ENCODE data around the gene NAA16.

NAA16 gene

GRCh38 chr13:41304551-41304950, 6.5 kb upstream of the NAA16 start:
- no peak for DNase-seq (ENCODE audit: low read depth in 2 of 2)

- DNase-seq (ENCODE audit: low read depth in 2 of 2): no peak
Observed at GRCh38 chr13:41306271-41307145, 4.6 kb upstream of the NAA16 start.

GRCh38 chr13:41307884-41308640, 3.0 kb upstream of the NAA16 start:
- DNase-seq (ENCODE audit: low read depth in 2 of 2): no peak

GRCh38 chr13:41311406-41312175, 524 bp downstream of the NAA16 start:
- DNase-seq (ENCODE audit: low read depth in 2 of 2): no peak

GRCh38 chr13:41312176-41312500, 1.1 kb downstream of the NAA16 start:
- no peak for DNase-seq (ENCODE audit: low read depth in 2 of 2)

- DNase-seq (ENCODE audit: low read depth in 2 of 2): no peak
Observed at GRCh38 chr13:41313117-41313516, 2.0 kb downstream of the NAA16 start.

- DNase-seq (ENCODE audit: low read depth in 2 of 2): no peak
Observed at GRCh38 chr13:41313659-41314197, 2.7 kb downstream of the NAA16 start.

- no peak for DNase-seq (ENCODE audit: low read depth in 2 of 2)
Observed at GRCh38 chr13:41315443-41316047, 4.5 kb downstream of the NAA16 start.

GRCh38 chr13:41317243-41317642, 6.2 kb downstream of the NAA16 start:
- DNase-seq (ENCODE audit: low read depth in 2 of 2): no peak

GRCh38 chr13:41325752-41326151, 14.7 kb downstream of the NAA16 start:
- no peak for DNase-seq (ENCODE audit: low read depth in 2 of 2)

- no peak for DNase-seq (ENCODE audit: low read depth in 2 of 2)
Observed at GRCh38 chr13:41326661-41327060, 15.6 kb downstream of the NAA16 start.

- no peak for DNase-seq (ENCODE audit: low read depth in 2 of 2)
Observed at GRCh38 chr13:41327994-41328790, 17.1 kb downstream of the NAA16 start.

- DNase-seq (ENCODE audit: low read depth in 2 of 2): no peak
Observed at GRCh38 chr13:41332829-41333228, 21.8 kb downstream of the NAA16 start.

GRCh38 chr13:41334810-41335209, 23.7 kb downstream of the NAA16 start:
- no peak for DNase-seq (ENCODE audit: low read depth in 2 of 2)

- DNase-seq (ENCODE audit: low read depth in 2 of 2): no peak
Observed at GRCh38 chr13:41344358-41344757, 33.3 kb downstream of the NAA16 start.

- no peak for DNase-seq (ENCODE audit: low read depth in 2 of 2)
Observed at GRCh38 chr13:41345165-41345913, 34.3 kb downstream of the NAA16 start.

GRCh38 chr13:41345914-41346589, 35.0 kb downstream of the NAA16 start:
- no peak for DNase-seq (ENCODE audit: low read depth in 2 of 2)

- DNase-seq (ENCODE audit: low read depth in 2 of 2): peak; percentile 9 to 12
Observed at GRCh38 chr13:41352935-41353840, 42.1 kb downstream of the NAA16 start.

Data from stimulated activated CD4-positive, alpha-beta T cell treated with anti-CD3 and anti-CD28 coated beads, Interleukin-1b, Interleukin-23, amount 100 ng/mL, for 1 hour (primary cell).